Mucosa of descending colon (tissue), 3 donors: ENCODE results near the gene PPY. TPM values are rescaled to one million over a fixed set of nuclear protein-coding genes. Genes with fewer than 3 reads are reported as not detected.
"Not testable (repeated sequence)": the region's sequence is repeated elsewhere in the genome, so short reads cannot be mapped to it uniquely, and the experiment has no call there.

Source experiments
- ATAC-seq: fragments of 200-7000 bp; cut with Tn5 transposase; one replicate; pipeline ENCODE4 v1.9.1; 2020; ENCODE audit warnings: mild to moderate bottlenecking, moderate library complexity
- DNase-seq, 3 donors: peaks; one replicate each; pipeline ENCODE4 v3.0.0-alpha.2; 2020
- H3K36me3 ChIP-seq: fragments of 200-600 bp; one replicate; pipeline ENCODE4 v1.8.0; 2021; ENCODE audit warnings: low read depth, mild to moderate bottlenecking
- H3K4me1 ChIP-seq: fragments of 200-600 bp; one replicate; pipeline ENCODE4 v1.8.0; 2021; ENCODE audit warnings: low read depth, mild to moderate bottlenecking
- H3K4me3 ChIP-seq: fragments of 200-600 bp; one replicate; pipeline ENCODE4 v1.8.0; 2021; ENCODE audit warnings: mild to moderate bottlenecking
- H3K9me3 ChIP-seq: fragments of 200-600 bp; one replicate; pipeline ENCODE4 v1.8.0; 2021; ENCODE audit warnings: mild to moderate bottlenecking
- intact Hi-C, 2 donors: fragments of 100-400 bp; cut with DNase I in 1 of 2; cut with micrococcal nuclease in 1 of 2; formaldehyde crosslinking; loops; one replicate each; pipeline versions ENCODE4 v1.11.0 to v1.11.1; 2022; cut with DNase I, micrococcal nuclease
- total RNA-seq, 3 donors: library from RNA; stranded (reverse); fragmentation: NEBNext Ultra II Directional in 2 of 3; extraction: Animal tissue kit (Norgen Biotek cat#: 25700) in 2 of 3; gene quantifications; one replicate each; pipeline versions ENCODE4 v1.2.1 to v1.2.4, GENCODE V29; 2021 to 2023
- TF ChIP-seq, protein P1 (sequence below): fragments of 200-600 bp; IDR thresholded peaks from one replicate; pipeline ENCODE4 v1.8.0; 2022; ENCODE audit warnings: antibody characterized with exemption, mild to moderate bottlenecking
- donor health status: DM: no; HTN: no; CAD: no; lungs with moderate emphysema.
- donor health status: DM: no; HTN: no; CAD: no.
- donor health status: DM: no; HTN: yes; CAD: no.

PPY gene
- total RNA-seq, 3 donors from 2014 or later = 1.5 TPM; not detected in 2

DNA sequence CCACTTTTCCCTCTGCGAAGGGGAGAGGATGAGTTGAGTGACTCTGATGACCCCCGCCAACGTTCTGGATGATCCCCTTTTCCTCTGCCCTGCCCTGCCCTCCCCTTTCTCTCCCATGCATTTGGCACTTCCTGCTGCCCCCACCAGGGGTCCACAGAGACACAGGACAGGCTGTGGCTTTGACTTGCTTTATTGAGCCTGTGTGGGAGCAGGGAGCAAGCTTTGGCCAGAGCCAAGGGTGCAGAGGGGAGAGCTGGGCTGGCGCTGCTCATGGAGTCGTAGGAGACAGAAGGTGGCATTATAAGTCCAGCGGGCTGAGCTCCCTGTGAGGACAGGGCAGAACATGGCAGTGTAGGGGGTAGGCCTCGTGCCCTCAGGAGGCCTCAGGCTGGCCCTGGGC, 1.6 kb downstream of the PPY start:
- DNase-seq (no peak), ATAC-seq (no peak)
- no peak overlapping the region for H3K4me3 ChIP-seq
- TF ChIP-seq, protein P1, sequence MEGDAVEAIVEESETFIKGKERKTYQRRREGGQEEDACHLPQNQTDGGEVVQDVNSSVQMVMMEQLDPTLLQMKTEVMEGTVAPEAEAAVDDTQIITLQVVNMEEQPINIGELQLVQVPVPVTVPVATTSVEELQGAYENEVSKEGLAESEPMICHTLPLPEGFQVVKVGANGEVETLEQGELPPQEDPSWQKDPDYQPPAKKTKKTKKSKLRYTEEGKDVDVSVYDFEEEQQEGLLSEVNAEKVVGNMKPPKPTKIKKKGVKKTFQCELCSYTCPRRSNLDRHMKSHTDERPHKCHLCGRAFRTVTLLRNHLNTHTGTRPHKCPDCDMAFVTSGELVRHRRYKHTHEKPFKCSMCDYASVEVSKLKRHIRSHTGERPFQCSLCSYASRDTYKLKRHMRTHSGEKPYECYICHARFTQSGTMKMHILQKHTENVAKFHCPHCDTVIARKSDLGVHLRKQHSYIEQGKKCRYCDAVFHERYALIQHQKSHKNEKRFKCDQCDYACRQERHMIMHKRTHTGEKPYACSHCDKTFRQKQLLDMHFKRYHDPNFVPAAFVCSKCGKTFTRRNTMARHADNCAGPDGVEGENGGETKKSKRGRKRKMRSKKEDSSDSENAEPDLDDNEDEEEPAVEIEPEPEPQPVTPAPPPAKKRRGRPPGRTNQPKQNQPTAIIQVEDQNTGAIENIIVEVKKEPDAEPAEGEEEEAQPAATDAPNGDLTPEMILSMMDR = no peak
- H3K4me1 ChIP-seq = no peaks in the 10 kb centered on the region
- no peaks in the 10 kb centered on the region for H3K36me3 ChIP-seq
- no peaks in the 10 kb centered on the region for H3K9me3 ChIP-seq
- intact Hi-C loops = loop anchor here in 1 of 2 donors (10.0 kb wide), 2 partner anchors 54 to 224 kb away; no protein-coding TSS in a partner anchor

DNA sequence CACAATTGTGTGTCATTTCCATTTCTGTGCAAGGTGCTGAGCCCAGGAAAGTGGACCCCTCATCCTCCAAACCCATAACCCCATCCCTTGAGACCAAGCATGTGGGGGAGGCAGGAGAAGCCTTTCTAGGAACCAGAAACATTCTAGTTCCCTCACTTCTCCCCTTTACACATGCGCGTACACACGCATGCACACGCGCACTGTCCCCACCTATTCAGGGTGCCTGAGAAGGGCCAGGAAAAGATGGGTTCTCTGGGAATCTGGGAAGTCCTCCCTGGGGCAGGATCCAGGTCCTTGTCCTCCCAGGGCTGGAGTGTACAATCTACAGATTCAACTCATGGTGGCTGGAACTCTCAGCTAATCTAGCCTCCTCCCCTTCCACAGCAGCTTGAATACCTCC, 2.4 kb downstream of the PPY start:
- Histone ChIP-seq H3K4me1 (no peaks in the 10 kb centered on the region), H3K9me3 (no peaks in the 10 kb centered on the region), H3K36me3 (no peaks in the 10 kb centered on the region), H3K4me3 (no peak overlapping the region)
- DNase-seq = peak in 2 of 3 donors; percentile 8 to 19
- TF ChIP-seq, protein P1 = no peak
- intact Hi-C loops = loop anchor here in 1 of 2 donors (10.0 kb wide), 2 partner anchors 55 to 225 kb away; no protein-coding TSS in a partner anchor
- ATAC-seq = no peak

DNA sequence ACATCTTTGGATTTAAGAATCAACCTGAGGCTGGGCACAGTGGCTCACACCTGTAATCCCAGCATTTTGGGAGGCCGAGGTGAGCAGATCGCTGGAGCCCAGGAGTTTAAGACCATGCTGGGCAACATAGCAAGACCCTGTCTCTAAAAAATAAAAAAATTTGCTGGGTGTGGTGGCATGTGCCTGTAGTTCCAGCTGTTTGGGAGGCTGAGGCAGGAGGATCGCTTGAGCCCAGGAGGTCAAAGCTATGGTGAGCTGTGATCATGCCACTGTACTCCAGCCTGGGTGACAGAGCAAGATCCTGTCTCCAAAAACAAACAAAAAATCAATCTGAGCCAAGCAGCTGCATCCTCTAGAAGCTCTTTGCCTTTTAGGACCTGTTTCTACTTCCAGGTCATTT, 2.8 kb downstream of the PPY start:
- H3K4me3 ChIP-seq, H3K36me3 ChIP-seq, intact Hi-C loops, H3K9me3 ChIP-seq, ATAC-seq, H3K4me1 ChIP-seq: not testable (repeated sequence)
- peak in 1 of 3 donors; percentile 9 for DNase-seq

DNA sequence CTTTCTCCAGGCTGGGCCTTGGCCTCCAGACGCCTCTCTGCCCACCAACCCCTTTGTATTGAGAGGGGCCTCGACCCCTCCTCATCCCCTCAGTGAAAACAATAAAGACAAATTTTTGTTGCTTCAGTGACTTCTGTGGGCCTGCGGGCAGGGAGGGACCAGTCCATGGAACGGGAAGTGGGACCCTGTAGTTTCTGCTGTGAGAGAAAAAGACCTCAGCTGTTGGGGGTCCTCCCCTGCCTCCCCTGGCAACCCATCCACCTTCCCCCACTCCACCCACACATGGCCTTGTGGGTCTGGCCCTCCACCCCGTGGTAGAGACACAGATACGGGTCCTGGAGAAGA, 3.5 kb downstream of the PPY start:
- ATAC-seq (no peak), DNase-seq (peak in 1 of 3 donors; percentile 18)
- no peaks in the 10 kb centered on the region for H3K9me3 ChIP-seq
- no peaks in the 10 kb centered on the region for H3K4me1 ChIP-seq
- no peaks in the 10 kb centered on the region for H3K36me3 ChIP-seq
- no peak overlapping the region for H3K4me3 ChIP-seq
- intact Hi-C loops = no loop called here
- TF ChIP-seq, protein P1 = no peak

DNA sequence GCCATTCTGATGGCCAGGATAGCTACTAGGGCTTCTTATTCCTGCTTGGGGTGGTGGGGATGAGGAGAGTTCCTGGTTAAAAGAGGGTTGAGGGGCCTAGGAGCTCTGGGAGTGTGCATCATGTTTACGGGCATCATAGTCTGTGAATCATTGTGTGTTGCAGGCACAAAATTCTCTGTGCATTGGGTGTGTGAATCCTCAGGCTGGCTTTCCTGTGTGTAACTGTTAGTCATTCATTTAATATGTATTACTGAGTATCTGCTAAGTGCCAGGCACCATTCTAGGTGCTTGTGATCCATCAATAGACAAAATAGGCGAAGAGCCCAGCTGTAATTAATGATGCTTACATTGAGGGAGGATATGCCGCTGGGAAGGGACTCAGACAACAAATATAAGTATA, 5.8 kb downstream of the PPY start:
- DNase-seq = no peak
- no peaks in the 10 kb centered on the region for H3K36me3 ChIP-seq
- no peaks in the 10 kb centered on the region for H3K9me3 ChIP-seq
- intact Hi-C loops = no loop called here
- peaks cover under 1% of the 10 kb centered on the region for H3K4me1 ChIP-seq
- ATAC-seq = no peak
- H3K4me3 ChIP-seq = no peak overlapping the region
- TF ChIP-seq, protein P1 = no peak

DNA sequence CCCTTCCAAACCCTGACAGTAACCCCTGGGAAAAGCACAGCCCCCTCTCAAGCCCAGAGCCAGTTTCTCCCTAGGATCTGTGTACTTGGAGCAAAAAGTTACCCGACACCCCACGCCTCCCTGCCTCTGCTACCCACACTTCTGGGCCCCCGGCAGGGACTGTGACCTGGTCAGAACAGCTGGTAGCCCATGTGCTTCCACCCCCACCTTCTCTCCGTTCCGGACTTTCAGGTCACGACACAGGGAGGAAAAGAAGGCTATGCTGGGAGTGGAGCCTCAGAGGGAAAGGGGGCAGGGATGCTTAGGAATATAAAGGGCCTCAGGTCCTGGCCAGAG, 6.4 kb downstream of the PPY start:
- DNase-seq (no peak), ATAC-seq (no peak)
- TF ChIP-seq, protein P1 = no peak
- Histone ChIP-seq H3K4me1 (peaks cover 4% of the 10 kb centered on the region), H3K36me3 (no peaks in the 10 kb centered on the region), H3K4me3 (no peak overlapping the region), H3K9me3 (no peaks in the 10 kb centered on the region)
- intact Hi-C loops = no loop called here
